GM18498 (cell line): ENCODE results near the gene LRRC74B.
"Not testable (repeated sequence)": the region's sequence is repeated elsewhere in the genome, so short reads cannot be mapped to it uniquely, and the experiment has no call there.

Experiments
- ATAC-seq: cut with Tn5 transposase; IDR thresholded peaks from one replicate; pipeline ENCODE4 v1.9.1; 2021; ENCODE audit warnings: mild to moderate bottlenecking, moderate library complexity; ENCODE audit not compliant: unreplicated experiment

Gene LRRC74B

DNA sequence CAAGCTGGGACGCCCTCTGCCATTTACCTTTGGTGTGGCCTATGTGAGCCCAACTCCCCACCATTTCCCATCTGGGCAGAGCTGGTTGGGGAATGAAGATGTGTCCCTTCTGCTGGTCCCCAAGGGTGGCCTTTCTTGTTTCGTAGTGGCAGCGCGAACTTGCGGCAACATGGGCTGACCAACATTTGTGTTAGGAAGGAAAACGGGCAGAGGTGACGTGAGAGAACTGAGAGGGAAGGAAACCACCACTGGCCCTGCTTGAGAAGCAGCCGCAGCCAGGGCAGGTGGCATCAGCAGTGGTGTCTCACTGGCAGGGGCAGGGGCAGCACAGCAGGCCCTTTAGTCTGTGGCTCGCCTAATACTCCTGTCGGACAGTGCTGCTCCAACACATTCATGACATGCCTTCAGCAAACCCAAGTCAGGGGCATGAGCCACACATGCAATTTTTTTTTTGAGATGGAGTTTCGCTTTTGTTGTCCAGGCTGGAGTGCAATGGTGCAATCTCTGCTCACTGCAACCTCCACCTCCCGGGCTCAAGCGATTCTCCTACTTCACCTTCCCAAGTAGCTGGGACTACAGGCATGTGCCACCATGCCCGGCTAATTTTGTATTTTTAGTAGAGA lies 29.9 kb downstream of the LRRC74B start:
- ATAC-seq = no peak

DNA sequence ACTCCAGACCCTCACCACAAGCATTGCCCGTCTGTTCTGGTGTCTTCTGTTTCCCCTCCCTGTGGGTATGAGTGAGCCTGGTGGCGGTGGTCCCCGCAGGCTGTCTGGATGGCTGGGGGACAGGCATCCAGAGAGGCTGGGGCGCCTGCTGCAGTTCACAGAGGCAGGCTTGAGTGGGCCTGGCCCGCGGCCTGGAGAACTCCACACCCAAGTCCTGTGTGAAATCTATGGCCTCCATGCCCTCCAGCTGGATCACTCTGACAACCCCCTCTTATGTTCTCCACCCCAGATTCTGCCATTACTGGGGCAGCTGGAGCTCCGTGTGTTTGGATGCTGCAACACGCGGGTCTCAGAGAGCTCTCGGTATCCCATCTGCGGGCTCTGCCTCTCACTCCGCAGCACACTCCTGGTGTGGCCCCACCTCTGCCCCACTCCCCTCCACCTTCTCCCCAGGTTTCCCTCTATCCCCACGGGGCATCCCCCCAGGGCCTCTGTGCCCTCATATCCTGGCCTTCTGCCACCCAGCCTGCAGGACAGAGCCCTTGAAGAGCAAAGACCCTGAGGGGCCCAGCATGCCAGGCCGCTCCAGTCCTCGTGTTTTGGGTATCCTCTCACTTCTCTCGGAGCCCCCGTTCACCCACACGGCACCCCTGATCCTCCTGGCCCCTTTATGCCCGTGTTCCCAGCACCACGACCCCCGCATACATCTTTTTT lies 31.3 kb downstream of the LRRC74B start:
- ATAC-seq = no peak

DNA sequence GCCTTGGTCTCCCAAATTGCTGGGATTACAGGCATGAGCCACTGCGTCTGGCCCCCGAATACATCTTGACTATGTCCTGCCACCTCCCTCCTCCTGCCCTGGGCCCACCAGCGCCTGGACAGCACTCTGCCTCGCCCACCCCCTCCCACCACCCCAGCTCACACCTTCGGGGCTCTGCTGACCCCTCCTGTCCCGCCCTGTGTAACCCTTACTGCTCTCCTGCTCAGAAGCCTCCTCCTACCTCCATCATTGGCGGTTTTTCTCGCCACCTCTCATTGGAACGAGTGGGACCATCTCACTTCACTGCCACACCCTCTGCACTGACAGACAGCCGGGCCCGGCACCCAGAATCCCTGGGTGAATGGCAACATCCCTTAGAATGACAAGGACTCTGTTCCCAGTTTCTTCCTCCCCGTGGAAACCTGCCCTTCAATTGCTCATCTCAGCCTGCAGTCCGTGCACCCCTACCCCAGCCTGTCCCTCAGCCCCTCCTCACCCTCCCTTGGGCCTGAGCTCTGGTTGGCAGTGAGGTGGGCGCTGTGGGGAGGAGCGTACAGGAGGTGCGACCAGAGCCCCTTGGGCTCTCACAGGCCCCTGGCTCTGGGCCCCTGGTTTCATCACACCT lies 32.2 kb downstream of the LRRC74B start:
- ATAC-seq = no peak

DNA sequence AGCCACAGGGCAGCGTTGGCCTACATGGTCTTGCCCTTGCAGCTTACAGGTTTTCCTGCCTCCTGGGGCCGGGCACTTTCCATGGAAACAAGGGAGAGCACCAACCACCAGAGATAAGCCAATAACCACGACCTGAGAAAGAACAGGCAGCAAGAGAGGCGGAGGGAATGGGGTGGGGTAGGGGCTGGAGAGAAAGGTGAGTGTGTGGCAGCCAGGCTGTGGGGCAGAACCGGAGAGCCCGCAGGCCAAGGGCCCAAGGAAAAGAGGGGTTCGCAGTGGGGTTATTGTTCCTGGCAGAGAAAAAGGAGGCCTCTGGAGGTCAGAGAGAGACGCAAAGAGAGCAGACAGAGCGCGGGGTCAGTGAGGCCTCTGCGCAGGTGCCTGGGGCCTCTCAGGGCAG lies 33.2 kb downstream of the LRRC74B start:
- no peak for ATAC-seq

DNA sequence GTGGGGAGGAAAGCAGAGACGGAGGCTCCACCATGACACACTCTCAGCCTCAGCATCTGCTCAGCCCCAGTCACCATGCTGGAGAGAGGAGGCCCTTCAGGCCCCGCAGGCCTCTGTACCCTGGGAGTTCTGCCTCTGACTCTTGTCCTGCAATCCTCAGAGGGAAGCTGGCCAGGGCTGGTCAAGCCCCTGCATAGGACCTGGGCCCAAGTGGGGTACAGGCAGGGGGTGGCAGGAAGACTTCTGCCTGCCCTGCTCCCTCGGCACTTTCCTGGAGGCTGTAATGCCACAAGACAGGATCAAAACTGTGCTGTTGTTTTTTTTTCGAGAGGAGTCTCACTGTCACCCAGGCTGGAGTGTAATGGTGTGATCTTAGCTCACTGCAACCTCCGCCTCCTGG lies 33.7 kb downstream of the LRRC74B start:
- no peak for ATAC-seq

DNA sequence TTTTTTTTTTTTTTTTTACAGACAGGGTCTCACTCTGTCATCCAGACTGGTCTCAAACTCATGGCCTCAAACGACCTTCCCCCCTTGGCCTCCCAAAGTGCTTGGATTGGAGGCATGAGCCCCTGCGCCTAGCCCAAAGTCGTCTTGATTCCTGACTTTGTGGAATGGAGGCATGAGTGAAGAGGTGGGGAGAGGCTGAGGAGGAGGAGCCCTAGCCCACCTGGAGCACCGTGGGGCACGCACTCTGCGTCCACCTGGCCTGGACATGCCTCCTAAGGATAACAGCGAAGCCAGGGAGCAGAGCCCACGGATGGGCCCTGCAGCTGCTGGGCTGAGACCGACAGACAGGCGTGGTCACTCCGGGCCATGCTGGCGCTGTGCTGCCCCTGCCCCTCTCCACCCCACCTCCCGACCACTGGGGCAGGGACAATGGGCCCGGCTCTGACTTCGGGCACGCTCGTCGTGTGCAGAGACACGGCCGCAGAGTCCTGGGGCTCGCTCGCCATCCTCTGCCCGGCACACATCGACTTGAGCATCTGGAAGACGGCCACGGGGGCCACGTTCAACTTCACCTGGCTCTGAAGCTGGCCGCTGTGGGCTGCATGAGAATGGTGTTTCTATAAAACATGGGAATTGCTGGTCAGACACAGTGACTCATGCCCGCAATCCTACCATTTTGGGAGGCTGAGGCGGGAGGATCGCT lies 34.8 kb downstream of the LRRC74B start:
- no peak for ATAC-seq

DNA sequence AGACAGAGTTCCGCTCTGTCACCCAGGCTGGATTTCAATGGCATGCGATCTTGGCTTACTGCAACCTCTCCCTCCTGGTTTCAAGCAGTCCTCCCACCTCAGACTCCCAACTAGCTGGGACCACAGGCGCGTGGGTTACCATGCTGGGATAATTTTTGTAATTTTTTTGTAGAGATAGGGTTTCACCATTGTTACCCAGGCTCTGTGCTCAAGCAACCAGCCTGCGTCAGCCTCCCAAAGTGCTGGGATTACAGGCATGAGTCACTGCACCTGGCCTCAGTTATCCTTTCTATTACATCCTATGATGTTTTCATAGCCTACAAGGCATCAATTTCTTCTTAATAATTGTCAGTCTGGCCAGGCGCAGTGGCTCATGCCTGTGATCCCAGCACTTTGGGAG lies 36.5 kb downstream of the LRRC74B start:
- ATAC-seq = no peak

DNA sequence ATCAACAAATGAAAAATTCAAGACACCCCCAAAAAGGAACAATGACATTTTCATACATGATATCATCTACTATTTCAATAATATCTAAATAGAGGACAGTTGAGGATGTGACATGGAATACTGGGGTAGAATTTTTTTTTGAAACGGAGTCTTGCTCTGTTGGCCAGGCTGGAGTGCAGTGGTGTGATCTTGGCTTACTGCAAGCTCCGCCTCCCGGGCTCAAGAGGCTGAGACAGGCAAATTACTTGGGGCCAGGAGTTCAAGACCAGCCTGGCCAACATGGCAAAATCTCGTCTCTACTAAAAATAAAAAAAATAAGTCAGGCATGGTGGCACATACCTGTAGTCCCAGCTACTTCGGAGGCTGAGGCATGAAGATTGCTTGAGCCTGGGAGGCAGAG lies 41.4 kb downstream of the LRRC74B start:
- no peak for ATAC-seq

DNA sequence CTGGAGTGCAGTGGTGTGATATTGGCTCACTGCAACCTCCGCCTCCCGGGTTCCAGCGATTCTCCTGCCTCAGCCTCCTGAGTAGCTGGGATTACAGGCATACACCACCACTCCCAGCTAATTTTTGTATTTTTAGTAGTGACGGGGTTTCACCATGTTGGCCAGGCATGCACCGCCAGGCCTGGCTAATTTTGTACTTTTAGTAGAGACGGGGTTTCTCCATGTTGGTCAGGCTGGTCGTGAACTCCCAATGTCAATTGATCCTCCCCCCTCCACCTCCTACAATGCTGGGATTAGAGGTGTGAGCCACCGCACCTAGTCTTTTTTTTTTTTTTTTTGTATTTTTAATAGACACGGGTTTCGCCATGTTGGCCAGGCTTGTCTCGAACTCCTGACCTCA lies 42.2 kb downstream of the LRRC74B start:
- ATAC-seq = not testable (repeated sequence)

DNA sequence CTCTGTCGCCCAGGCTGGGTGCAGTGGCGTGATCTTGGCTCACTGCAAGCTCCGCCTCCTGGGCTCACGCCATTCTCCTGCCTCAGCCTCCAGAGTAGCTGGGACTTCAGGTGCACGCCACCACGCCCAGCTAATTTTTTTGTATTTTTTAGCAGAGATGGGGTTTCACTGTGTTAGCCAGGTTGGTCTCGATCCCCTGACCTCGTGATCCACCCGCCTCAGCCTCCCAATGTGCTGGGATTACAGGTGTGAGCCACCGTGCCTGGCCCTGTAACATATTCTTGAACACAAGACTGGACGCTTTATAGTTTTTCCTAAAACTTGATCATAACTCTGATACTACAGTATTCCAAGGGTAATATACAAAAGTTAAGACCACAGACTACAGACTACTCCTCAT lies 45.5 kb downstream of the LRRC74B start:
- not testable (repeated sequence) for ATAC-seq

DNA sequence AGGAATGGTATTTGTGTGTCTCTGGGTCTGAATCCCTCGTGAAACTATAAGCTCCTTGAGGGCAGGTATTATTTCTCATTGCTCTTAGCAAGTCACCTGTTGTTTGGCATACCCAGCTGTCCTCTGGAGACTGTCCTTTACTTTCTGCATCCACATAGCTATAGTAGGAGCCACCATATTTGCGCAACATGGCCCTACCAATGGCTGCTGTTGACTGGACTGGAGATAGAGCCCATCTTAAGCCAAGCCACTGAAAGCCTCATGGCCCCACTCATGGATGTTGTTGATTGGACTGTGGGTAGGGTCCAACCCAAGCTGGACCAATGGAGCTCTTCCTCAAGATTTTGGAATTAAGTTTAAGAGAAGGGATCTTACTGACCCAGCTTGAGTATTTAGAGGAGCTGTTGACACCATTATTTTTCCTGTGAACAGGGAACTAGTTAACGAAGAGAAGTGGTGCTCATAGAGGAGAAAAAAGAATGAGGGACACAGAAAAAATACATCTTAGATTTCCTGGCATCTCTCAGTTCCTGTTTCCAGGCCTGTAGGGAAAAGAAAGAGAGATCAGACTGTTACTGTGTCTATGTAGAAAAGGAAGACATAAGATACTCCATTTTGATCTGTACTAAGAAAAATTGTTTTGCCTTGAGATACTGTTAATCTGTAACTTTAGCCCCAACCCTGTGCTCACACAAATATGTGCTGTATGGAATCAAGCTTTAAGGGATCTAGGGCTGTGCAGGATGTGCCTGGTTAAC lies 47.2 kb downstream of the LRRC74B start:
- ATAC-seq = no peak

DNA sequence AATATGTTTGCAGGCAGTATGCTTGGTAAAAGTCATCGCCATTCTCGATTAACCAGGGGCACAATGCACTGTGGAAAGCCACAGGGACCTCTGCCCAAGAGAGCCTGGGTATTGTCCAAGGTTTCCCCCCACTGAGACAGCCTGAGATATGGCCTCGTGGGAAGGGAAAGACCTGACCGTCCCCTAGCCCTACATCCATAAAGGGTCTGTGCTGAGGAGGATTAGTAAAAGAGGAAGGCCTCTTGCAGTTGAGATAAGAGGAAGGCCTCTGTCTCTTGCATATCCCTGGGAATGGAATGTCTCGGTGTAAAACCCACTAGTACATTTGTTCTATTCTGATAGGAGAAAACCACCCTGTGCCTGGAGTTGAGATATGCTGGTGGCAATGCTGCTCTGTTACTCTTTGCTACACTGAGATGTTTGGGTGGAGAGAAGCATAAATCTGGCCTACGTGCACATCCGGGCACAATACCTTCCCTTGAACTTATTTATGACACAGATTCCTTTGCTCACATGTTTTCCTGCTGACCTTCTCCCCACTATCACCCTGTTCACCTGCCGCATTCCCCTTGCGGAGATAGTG lies 47.9 kb downstream of the LRRC74B start:
- not testable (repeated sequence) for ATAC-seq

DNA sequence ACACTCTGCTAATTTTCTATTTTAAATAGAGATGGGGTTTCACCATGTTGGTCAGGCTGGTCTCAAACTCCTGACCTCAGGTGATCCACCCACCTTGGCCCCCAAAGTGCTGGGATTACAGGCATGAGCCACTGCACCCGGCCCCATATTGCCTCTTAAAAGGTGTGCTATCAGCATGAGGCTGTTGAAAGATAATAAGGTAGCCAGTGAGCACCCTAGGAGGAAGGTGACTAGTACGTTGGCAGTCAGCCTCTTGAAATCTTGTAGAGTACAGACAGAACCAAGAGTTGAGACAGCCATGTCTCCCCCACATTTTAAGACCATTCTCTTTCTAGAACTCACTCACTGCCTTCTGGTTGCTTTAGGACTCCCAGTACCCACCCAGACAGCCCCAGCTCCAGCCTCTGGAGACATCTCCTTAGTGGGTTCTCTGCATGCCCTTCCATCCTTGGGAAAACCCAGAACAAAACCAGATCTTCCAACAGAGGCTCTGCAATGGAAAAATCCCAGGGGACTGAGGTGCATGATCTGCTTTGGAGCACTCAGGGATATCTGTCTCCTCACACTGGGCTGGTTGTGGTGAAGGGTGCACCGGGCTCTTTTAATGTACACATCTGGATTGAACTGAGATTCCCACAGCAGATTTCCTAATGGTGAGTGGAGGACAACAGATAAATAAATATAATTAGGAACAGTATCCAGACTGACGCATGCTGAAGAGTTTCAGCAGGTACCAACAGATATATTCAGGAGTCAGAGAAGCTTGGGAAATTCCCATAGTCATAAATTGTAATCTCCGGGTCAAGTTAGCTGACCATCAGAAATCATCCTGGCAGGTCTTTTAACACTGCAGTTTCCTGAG lies 49.4 kb downstream of the LRRC74B start:
- ATAC-seq = no peak

DNA sequence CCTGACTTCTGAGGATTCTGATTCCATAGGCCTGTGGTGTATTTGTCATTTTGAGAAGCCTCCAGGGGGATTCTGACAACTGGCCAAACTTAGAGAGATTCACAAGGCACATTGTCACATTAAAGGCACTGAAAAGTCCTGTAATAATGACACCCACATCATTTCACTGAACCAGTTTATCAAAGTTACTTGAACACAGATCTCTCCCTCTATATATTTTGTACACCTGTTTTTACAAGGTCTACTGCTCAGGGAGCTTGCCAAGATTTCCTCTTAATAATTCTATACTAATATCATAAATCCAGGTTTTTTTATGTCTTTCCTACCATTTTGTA lies 50.0 kb downstream of the LRRC74B start:
- no peak for ATAC-seq

DNA sequence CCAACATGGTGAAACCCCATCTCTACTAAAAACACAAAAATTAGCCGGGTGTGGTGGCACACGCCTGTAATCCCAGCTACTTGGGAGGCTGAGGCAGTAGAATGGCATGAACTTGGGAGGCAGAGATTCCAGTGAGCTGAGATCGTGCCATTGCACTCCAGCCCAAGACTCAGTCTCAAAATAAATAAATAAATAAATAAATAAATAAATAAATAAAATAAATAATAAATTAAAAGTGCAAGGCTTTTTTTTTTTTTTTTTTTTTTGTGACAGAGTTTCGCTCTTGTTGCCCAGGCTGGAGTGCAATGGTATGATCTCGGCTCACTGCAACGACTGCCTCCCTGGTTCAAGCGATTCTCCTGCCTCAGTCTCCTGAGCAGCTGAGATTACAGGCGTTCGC lies 51.1 kb downstream of the LRRC74B start:
- ATAC-seq = not testable (repeated sequence)

DNA sequence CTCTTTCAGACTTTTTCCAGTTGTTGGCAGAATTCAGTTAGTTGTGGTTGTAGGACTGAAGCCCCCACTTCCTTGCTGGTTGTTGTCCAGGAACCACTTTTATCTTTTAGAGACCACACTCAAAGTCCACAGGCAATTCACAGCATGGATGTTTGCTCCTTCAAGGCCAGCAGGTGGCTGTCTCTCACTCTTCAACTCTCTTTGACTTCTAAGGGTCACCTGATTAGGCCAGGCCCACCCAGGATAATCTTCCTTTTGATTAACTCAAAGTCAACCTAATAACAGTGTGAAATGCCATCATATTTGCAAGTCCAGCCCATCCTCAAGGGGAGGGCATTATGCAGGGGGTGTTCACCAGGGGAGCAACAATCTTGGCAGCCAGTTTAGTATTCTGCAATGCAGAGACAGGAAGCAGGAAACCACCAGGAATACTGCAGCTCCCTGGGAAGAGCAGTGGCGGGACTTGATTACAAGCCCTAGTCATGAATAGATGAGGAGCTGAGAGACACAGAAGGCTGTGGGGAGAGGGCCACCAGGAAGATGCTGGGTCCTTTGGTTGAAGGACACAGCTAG lies 52.4 kb downstream of the LRRC74B start:
- no peak for ATAC-seq

DNA sequence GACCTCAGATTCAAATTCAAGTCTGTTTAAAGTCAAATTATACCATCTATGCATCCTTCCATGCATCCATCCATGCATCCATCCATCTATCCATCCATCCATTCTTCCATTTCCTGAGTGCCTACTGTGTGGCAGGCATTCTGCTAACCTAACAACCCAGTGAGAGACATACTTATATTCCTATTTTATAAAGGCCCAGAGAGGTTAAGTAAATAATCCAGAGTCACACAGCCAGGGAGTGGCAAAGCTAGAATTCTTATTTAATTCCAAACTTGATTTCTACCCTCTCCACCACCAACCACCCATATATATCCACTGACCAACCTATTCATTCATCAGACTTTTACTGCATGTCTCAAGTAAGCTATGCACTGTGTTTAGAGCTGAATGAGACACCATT lies 53.8 kb downstream of the LRRC74B start:
- ATAC-seq = no peak

DNA sequence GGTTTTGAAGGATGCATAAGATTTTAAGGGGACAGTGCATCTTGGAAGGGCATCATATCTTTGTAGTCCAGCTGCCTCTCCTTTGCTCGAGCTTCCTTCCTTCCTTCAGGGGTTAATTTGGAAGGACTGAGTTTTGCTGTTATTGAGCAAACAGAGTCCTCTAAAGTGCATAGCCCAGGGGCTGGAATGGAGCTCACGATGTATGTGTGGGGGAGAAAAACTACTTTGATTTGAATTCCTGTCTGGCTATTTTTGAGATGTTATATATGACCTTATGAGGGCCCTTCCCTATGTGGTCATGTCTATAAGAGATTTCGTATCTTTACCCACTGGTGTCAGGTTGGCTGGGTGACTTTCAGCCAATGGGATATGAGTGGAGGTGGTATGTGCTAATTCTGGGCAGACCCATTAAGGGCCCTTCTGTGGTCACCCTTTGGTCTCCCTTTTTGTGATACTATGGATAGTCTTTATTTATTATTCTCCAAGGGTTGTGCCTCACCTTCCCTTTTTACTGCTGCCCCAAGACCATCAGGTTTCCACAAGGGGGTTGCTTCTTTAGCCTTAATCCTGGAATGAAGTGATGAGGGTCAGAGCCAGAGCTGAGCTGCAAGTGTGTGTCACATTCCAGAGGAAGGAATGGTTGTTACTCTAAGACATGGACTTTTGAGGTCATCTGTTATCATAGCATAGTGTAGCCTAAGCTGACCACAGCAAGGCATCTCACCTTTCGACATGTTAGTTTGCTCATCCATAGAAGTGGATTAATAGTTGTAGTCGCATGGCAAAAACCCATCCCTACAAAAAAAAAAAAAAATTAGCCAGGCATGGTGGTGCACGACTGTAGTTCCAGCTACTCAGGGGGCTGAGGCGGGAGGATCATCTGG lies 54.6 kb downstream of the LRRC74B start:
- no peak for ATAC-seq
